Adrenal gland (tissue), 5 donors: Measurements from ENCODE around the gene TAX1BP1.

ENCODE experiments used
- CTCF ChIP-seq, 6 experiments: fragments of 450-650 bp in 4 of 6; fragments of 200-600 bp in 2 of 6; sonication (generic) in 1 of 6; IDR thresholded peaks; 1 replicate in 5 of 6; 2 replicates in 1 of 6; pipeline versions ENCODE4 v1.5.1 to v1.8.0; 2016 to 2021; ENCODE audit warnings: antibody characterized with exemption in 6 of 6, mild to moderate bottlenecking in 2 of 6, moderate library complexity in 1 of 6
- POLR2A ChIP-seq, 2 donors: fragments of 450-650 bp; IDR thresholded peaks; one replicate each; pipeline ENCODE4 v1.6.1; 2017; ENCODE audit warnings: antibody characterized with exemption in 2 of 2, mild to moderate bottlenecking in 2 of 2, moderate library complexity in 1 of 2
- donor health status: DM: no; HTN: no; CAD: no.

- TF ChIP-seq CTCF (IDR thresholded peaks at IDR 0.05) (no peak), POLR2A (IDR thresholded peaks at IDR 0.05) (no peak)
These were observed 35.8 kb downstream of the TAX1BP1 start for GRCh38 chr7:27775782-27776181.
